GM12801 (cell line): Measurements from ENCODE around the gene AP2B1.
A peak's percentile ranks its signal among the peaks of the same experiment; 100 is the strongest.

Experiments used
- CTCF ChIP-seq: IDR thresholded peaks from one replicate; pipeline ENCODE4 v1.5.1; 2011; ENCODE audit warnings: control low read depth; ENCODE audit not compliant: insufficient read length; ENCODE audit errors: extremely low read depth

Gene AP2B1

GRCh38 chr17:35752945-35753764, 166.0 kb downstream of the AP2B1 start, which contains the start of gene GAS2L2:
Gene GAS2L2 (minus strand): TSS chr17:35753239. CDS start chr17:35752850, 389 bp downstream.
- TF ChIP-seq CTCF: no peak

- TF ChIP-seq CTCF: no peak
These were observed 170.1 kb downstream of the AP2B1 start for GRCh38 chr17:35757243-35757642.

- TF ChIP-seq CTCF: no peak
These were observed 173.5 kb downstream of the AP2B1 start, which contains the start of gene C17orf50 for GRCh38 chr17:35760587-35760986. Gene C17orf50 (plus strand): TSS chr17:35760887. CDS start chr17:35760942, 55 bp downstream.

- TF ChIP-seq CTCF: no peak
These were observed 174.5 kb downstream of the AP2B1 start for GRCh38 chr17:35761601-35762000.

- no peak for TF ChIP-seq CTCF
These were observed 176.6 kb downstream of the AP2B1 start for GRCh38 chr17:35763767-35764122.

GRCh38 chr17:35764123-35764991, 177.2 kb downstream of the AP2B1 start:
- TF ChIP-seq CTCF: peak; percentile 39

- no peak for TF ChIP-seq CTCF
These were observed 178.1 kb downstream of the AP2B1 start for GRCh38 chr17:35765086-35765710.
